Renal pelvis (tissue), 4 donors: ENCODE data around the gene OST4. TPM values are rescaled to one million over a fixed set of nuclear protein-coding genes. Genes with fewer than 3 reads are reported as not detected.

Experiments used
- DNase-seq: peaks from one replicate; pipeline ENCODE4 v3.0.0-alpha.2; 2013
- polyA plus RNA-seq, 3 donors: library from polyadenylated mRNA; unstranded; fragments of 120-200 nt; gene quantifications; one replicate each; pipeline ENCODE4 v1.2.1, GENCODE V29; 2013; ENCODE audit not compliant: insufficient read length in 3 of 3

OST4 gene
- polyA plus RNA-seq, 3 donors: 228 to 288 (median 247) TPM

DNA sequence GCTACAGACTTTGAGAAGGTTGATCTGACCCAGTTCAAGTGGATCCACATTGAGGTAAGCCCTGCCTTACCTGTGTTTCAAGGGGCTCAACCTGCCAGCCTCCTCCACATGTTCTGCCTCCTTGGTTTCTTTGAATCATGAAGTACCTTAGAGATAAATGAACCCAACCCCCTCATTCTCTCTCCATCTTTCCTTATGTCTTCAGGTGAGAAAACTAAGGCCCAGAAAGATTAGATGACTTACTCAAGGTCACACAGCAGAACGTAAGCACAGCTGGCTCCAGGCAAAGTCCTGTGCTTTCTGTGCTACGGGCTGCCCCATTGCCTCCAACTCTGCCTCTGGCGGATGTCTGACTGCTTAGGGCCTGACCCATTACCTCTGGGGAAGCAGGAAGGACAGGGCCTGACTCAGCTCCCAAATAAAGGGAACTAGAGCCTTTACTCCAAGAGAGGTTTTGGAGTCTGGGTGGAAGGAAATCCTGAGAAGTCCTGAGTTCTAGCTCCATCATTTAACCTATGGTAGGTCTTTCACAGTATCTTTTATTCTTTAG lies 25.4 kb upstream of the OST4 start:
- no peak for DNase-seq

DNA sequence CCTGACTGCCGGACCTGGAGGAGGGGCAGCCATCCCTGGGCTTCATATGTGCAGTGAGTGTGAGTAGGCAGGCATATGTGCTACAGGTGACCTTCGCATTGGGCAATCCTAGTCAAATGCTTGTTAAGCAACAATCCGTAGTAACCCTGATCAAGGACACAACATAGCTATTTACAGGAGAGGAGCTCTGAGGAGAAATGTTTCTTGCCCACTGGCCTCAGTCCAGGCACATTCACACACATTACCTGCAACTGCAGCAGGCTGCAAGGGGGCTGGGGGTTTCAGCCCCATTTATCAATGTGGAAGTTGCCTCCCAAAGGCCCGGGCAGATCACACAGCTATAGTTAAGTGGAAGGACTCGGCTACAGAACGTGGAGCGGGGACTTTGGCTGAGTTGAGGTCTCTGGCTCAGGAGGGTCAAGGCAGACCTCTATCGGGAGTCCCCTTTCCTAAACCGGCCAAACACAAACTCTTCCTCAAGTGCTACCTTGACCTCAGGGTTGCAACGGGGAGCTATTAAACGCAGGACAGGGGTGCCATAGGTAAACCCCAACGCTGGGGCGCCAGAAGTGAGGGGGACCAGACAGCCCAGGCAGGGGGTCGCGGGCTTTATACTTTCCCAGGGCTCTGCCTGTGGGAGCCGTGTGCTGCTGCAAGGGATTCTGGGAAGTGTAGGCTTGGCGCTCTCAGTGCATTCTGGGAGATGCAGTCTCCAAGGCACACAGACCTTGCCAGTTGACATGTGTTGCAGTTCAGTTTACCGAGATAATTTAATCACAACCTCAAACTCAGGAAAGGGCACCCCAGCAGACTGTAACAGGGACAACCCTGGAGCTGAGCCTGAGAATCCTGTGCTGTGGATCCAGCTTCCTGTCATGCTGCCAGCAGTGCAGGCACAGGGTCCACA lies 24.5 kb upstream of the OST4 start:
- no peak for DNase-seq

DNA sequence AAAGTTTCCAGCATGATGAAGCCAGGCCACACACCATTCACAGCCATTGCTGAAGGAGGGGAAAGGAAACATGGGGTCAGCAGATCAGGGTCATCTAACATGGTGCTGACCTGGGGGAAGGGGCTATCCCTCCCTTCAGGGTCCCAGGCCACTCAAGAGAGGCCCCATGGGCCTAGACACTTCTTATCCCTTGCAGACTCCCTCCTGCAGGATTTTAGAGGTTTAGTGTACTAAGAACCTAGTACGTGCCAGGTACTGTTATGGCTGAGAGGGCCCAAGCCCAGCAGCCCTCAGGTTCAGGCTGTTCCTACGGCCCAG lies 23.9 kb upstream of the OST4 start:
- DNase-seq: no peak

DNA sequence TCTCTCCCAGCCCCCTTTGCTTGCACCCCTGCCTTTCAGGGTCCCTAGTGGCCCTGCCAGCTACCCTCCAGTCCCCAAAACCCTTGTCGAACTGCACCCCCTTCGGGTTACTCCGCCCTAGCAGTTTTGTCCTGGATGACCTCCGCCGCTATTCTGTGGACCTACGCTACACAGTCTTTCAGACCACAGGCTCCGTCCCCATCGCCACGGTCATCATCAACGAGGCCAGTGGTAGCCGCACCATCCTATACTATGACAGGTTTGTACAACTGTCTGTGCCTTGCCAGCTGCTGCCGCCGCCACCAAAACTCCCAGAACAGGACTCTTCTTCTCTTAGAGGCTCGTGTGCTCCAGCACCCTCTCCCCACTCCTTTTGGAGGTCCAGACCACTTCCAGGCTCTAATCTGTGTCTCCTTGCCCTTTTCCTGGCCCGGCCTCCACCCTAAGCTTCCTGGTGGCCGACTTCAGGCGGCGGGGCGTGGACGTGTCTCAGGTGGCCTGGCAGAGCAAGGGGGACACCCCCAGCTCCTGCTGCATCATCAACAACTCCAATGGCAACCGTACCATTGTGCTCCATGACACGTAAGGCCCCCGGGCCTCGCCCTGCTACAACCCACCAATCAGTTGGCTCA lies 23.0 kb upstream of the OST4 start:
- DNase-seq: no peak

DNA sequence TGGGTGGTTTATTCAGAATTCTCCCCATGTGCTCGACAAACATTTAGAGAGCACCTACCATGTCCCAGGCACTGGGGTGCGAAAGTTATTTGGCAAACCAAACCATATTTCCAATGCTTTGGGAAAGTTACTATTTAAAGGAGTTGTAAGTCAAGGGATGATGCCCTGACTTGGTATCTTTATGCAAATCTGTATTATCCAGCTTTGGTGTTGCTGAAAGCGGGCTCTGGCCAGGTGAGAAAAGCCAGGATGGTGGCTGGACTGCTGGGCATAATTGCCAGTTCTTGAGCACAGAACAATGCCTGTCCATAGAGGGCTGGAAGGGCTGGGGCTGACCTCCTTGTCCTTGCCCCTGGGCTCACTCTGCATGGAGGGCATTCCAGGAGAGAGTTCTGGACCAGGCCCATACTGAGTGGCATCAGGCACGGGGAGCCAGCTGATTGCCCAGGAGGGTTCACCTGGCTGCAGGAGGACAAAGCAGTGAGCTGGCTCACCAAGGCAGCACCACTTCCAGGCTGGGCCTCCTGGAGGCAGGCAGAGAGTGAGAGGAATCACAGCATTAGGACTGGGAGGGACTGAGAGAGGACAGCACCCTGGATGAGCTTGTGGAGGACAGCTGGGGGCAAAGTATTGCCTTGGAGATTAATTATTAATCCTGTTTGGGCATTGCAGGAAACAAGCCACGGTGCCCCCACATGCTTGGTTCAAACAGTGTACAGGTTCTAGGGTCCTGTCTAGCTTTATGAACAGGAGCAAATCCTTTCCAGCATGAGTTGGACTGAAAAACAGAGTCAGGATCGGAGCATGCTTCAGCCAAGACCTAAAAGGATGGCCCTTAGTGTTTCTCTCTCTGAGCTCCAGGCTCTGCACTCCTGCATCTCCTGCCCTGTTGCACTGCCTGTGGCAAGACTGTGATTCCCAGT lies 22.2 kb upstream of the OST4 start:
- no peak for DNase-seq

DNA sequence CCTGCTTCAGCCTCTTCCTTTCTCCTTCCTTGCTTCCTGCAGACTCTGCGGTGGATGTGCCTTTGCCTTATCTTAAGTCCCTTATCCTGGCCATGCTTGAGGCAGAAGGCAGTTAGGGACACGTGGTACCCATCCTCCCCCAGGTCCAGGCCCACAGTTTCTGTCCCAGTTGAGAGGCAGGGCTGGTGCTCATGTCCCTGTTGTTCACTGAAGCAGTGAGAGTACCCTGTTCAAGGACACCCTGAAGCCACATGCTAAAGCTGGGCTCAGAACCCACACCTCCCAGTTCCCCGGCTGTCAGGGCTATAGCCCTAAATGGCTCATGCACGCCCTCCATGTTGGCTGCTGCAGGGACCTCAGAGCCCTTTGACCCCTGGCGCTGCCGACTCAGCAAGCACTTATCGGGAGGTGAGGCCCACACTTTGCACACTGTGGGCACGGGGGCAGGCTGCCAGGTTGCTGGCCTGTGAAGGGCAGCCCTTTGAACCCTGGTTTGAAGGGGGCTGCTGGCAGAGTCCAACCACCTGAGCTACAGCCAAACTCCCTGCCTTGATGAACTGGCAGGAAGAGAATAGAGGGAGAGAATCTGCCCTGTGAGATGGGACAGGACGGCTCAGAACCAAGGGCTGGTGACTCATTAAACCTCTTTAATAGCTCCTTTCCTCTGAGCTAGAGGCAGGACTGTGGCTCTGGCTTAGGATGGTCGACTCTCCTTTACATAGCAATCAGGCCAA lies 21.4 kb upstream of the OST4 start:
- no peak for DNase-seq

DNA sequence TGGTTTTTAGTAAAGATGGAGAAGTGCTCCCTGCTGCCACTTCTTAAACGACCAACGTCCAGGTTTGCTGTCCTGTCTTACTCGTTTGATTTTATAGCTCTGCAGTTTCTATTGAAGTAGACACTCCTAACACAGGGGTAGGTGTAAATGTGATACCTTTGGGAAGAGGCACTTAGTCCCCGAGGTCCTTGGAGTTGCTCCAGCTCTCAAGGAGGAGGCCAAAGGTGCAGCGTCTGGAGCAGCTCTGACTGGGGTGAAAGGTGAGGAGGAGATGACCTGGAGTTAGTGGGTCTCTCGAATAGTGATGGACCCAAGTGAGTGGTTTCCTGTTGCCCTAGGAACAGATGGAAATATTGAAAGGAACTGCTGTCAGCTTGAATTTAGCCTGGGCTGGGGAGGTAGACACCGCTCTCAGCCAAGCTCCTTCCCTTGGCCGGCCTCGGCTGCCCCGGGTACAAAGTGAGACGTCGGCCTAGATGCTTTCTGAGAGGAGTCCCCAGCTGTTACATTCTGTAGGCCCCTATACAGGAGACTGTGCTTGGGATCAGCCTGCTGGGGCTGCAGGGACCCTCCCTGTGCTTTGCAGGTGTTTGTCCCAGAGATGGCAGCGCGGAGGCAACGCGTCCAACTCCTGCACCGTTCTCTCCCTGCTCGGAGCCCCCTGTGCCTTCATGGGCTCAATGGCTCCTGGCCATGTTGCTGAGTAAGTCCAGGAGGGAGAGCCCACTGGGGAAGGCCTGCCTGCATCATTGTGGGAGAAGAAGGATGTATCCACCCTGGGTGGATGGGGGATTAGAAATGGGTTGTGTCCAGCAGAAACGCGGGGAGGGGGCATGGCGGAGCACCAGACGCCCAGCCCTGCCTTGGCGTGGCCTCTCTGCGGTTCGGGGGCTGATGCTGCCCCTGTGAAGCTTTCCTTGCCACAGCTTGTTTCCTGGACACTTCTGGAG lies 20.6 kb upstream of the OST4 start:
- no peak for DNase-seq

DNA sequence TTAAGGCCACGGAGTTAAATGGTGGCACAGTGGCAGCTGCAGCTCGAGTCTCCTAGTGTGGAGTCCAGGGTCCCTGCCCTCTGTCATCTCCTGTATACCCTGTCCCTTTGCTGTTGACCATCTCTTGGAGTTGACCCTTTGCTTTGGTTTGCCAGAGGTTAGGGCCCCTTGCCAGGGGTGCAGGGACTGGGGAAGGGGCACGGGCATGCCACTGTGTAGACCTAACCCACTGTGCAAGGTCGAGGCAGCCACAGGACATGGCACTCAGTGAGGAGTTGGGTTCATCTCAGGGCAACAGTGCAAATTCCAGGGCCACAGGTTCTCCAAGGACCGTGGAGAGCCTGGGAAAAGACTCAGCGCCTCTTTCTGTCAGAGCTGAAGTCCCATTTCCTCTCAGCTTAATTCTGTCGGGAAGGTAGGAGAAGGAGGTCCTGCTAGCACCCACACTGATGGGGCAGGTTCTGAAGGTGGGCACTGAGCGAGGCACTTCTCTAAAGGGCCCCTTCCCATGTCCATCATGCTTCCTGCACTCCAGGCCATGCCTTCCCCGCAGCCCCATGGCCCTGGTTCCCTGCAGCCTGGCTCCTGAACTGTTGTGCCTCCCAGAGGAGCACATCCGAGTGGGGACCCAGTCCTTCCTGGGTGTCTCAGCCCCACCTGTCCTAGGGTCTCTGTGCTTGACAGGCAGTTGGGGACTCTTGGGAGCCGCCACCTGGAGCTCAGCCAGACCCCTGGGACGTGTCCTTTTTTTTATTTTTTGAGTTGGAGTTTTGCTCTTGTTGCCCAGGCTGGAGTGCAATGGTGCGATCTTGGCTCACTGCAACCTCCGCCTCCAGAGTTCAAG lies 17.9 kb upstream of the OST4 start:
- DNase-seq: no peak

DNA sequence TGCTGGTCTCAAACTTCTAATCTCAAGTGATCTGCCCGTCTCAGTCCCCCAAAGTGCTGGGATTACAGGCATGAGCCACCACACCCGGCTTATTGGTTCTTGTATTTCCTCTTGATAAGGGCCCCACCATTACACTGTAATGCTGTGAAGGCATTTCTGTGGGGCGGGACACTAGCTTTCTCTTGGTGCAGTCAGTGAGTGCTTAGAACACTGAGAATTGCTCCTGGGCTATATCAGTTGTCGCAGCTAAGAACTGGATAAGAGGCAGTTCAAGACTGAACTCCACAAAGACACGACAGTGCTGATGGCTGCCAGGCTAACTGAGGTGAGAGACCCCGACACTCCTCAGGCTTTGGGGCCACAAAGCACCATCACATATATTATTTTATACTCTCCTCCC lies 17.2 kb upstream of the OST4 start:
- no peak for DNase-seq

DNA sequence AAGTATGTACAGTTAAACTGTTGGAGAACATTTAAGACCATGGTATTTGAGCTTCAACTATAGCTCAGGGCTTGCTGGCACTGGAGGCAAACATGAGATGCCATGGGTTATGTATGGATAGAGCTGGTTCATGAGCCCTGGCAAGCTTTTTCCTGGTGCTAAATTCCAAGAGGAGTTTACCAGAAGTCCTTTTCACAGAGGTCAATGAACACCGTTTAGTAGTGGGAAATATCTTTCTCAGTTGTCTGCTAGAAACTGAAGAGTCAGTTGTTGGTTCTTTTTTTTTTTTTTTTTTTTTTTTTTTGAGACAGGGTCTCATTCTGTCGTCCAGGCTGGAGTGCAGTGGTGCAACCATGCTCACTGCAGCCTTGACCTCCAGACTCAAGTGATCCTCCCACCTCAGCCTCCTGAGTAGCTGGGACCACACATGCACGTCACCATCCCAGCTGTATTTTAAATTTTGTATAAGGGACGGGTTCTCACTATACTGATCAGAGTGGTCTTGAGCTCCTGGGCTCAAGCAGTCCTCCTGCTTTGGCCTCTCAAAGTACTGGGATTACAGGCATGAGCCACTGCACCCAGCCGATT lies 16.5 kb upstream of the OST4 start:
- DNase-seq: no peak

DNA sequence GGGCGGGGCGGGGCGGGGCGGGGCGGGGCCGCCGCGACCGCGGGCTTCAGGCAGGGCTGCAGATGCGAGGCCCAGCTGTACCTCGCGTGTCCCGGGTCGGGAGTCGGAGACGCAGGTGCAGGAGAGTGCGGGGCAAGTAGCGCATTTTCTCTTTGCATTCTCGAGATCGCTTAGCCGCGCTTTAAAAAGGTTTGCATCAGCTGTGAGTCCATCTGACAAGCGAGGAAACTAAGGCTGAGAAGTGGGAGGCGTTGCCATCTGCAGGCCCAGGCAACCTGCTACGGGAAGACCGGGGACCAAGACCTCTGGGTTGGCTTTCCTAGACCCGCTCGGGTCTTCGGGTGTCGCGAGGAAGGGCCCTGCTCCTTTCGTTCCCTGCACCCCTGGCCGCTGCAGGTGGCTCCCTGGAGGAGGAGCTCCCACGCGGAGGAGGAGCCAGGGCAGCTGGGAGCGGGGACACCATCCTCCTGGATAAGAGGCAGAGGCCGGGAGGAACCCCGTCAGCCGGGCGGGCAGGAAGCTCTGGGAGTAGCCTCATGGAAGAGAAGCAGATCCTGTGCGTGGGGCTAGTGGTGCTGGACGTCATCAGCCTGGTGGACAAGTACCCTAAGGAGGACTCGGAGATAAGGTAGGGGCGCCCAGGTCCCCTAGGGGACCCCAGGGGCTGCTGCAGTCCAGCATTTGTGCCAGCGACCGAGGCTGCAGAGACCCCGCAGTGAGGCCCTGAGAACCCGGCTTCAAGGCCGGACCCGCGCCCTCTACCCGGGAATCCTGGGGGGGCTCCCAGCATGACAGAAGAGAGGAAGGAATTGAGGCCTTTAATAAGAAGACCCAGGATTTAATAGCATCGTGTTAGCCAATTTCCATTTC lies 15.5 kb upstream of the OST4 start, which contains the start of gene KHK:
Gene KHK (plus strand): TSS at position 49 of the 870 bp plus-strand sequence. CDS start 488 bp downstream, at position 537.
- DNase-seq: no peak

DNA sequence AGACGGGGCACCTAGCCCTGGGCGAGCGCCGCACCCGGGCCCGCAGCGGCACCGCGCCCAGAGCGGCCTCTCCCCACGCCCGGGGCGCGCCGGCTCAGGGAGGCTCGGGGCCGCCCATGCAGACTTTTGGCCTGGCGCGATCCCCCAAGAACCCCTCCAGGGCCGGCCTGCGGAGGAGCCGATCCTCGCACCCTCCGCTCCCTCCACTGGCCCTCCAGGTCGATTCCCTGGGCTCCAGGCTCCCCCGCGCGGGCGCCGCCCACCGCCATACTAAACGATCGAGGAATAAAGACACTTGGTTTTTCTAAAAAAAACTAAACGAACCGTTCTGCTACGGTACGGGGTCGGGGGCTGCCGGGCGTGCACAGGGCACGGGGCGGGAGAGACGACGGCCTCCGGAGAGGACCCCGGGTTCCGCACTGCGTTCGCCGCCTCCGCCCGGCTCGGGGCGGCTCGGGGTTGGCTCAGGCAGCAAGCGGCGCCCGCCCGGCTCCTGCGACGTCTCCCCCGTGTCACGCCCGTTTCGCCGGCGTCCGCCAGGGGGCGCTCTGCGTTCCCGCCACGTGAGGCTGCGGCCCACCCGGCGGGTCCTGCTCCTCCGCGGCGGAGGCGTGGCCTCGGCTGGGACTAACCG lies 14.8 kb upstream of the OST4 start:
- DNase-seq: peak; percentile 93

DNA sequence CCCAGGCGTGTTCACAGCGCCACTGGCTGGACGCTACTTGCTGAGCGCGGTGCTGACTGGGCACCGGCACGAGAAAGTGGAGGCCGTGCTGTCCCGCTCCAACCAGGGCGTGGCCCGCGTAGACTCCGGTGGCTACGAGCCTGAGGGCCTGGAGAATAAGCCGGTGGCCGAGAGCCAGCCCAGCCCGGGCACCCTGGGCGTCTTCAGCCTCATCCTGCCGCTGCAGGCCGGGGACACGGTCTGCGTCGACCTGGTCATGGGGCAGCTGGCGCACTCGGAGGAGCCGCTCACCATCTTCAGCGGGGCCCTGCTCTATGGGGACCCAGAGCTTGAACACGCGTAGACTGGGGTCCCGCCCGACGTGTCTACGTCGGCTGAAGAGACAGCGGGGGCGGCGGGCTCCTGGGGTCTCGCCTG lies 14.2 kb upstream of the OST4 start:
- no peak for DNase-seq

DNA sequence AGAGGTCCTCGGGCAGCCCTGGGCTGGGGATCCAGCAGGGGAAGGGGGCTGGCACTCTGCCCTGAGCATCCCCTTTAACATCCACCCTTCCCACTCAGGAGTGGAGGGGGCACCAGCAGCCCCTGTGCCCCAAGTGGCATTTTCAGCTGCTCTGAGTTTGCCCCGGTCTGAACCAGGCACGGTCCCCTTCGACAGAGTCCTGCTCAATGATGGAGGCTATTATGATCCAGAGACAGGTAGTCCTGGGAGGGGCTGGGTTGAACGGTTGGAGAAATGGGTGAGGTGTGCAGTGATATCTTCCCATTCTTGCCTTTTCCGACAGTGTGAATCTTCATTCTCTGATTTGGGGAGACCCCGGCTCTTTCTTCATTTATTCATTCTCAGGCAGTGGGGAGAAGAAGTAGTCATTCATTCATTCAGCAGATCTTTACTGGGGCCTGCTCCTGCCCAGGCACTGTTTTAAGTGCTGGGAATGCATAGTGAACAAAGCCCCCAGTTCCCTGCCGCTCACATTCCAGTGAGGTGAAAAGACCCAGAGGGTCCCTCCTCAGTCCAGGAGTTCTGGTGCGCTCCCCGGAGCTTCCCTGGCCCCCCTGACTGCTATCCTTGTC lies 13.7 kb upstream of the OST4 start:
- DNase-seq: no peak

DNA sequence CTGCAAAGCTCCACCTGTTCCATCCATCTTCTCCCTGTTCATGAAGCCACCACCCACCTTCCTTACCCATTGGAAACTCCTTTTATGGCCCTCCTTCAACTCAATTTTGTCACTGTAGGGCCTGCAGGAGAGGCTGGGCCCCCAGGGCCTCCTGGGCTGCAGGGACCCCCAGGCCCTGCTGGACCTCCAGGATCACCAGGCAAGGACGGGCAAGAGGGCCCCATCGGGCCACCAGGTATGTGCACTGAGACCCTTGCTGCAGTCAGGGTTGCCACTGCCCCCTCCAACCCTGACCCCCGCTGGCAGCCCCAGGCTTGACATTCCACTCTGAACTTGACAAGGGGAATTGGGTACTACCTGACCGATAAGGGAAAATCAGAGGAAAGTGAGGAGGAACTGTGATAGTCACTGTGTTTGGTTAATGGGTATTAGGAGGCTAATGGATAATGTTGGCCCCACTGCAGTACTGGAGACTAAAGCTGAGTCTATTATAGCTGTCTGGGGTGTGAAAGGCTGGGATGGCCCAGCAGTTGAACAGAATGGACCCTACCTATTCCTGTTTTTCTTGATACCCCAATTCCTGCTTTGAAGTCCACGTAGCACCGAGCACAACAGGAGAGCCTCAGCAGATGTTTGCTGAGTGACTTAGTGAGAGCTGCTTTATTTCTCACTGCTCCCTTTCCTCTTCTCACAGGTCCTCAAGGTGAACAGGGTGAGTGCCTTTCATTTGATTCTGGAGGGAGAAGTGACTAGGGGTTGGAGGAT lies 13.0 kb upstream of the OST4 start:
- no peak for DNase-seq
